ENCODE measurements around the gene ADGRL1. TPM values are rescaled to one million over a fixed set of nuclear protein-coding genes. Genes with fewer than 3 reads are reported as not detected.
"Not testable (repeated sequence)": the region's sequence is repeated elsewhere in the genome, so short reads cannot be mapped to it uniquely, and the experiment has no call there.

The ADGRL1 gene
- total RNA-seq, 1 donor from 2014 or later = 62.4 TPM

DNA sequence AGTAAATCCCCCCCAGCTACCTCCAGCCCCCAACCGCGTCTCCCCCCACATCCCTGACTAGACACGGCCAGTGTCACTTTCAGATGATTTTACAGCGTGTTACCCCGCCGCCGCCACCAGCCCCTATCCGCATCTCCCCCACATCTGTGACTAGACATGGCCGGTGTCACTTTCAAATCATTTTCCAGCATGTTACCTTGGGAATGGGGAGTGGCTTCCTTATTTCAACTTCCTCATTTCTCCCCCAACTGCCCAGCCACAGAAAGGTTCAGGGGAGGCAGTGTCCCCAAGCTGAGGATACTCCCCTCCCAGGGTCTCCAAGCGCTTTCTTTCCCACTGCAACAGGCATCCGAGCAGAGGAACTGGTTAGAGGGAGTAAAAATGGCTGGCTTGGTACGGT, 18.4 kb downstream of the ADGRL1 start:
- Mint-ChIP-seq H3K36me3 (no peaks in the 10 kb centered on the region), H3K9me3 (no peaks in the 10 kb centered on the region), H3K27me3 (no peaks in the 10 kb centered on the region), H3K4me3 (no peak overlapping the region), H3K4me1 (ENCODE audit: unreplicated experiment) (peaks cover 11% of the 10 kb centered on the region), H3K27ac (no peak overlapping the region)
- no peak for TF ChIP-seq CTCF (conservative IDR thresholded peaks at IDR 0.05)
- DNase-seq (ENCODE audit: extremely low spot score, unreplicated experiment) = no peak

GRCh38 chr19:14186684-14187083, 19.3 kb downstream of the ADGRL1 start:
- not testable (repeated sequence) for H3K36me3 Mint-ChIP-seq; H3K4me3 Mint-ChIP-seq; DNase-seq (ENCODE audit: extremely low spot score, unreplicated experiment); H3K27ac Mint-ChIP-seq; H3K9me3 Mint-ChIP-seq; H3K27me3 Mint-ChIP-seq
- H3K4me1 Mint-ChIP-seq (ENCODE audit: unreplicated experiment) = peaks cover 11% of the 10 kb centered on the region

DNA sequence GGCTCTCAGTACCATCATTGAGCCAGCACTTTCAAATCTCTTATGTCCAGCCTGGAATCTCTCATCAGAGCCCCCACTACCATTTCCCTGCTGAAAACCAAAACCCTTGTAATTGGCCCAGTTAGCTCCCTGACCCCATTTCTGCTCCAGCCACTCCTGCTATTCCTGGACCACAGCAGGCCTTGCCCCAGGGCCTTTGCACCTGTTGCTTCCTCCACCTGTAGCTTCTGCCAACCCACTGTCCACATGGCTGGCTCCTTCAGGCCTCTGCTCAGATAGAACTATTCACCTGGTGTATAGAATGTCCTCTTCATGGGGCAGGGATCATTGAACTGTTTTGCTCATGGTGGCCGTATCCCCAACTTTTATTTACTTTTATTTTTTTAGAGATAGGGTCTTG, 20.3 kb downstream of the ADGRL1 start:
- not testable (repeated sequence) for H3K4me3 Mint-ChIP-seq; H3K4me1 Mint-ChIP-seq (ENCODE audit: unreplicated experiment); H3K27ac Mint-ChIP-seq; H3K27me3 Mint-ChIP-seq; DNase-seq (ENCODE audit: extremely low spot score, unreplicated experiment); H3K9me3 Mint-ChIP-seq; H3K36me3 Mint-ChIP-seq

GRCh38 chr19:14185158-14185557, 20.8 kb downstream of the ADGRL1 start:
- TF ChIP-seq CTCF (conservative IDR thresholded peaks at IDR 0.05) = no peak
- no peak overlapping the region for H3K27ac Mint-ChIP-seq

GRCh38 chr19:14183741-14184350, 22.1 kb downstream of the ADGRL1 start:
- Mint-ChIP-seq H3K4me1 (ENCODE audit: unreplicated experiment) (no peaks in the 10 kb centered on the region), H3K27me3 (no peaks in the 10 kb centered on the region), H3K36me3 (no peaks in the 10 kb centered on the region), H3K4me3 (no peak overlapping the region), H3K27ac (no peak overlapping the region), H3K9me3 (no peaks in the 10 kb centered on the region)
- DNase-seq (ENCODE audit: extremely low spot score, unreplicated experiment) = no peak
- no peak for TF ChIP-seq CTCF (conservative IDR thresholded peaks at IDR 0.05)

More at GRCh38 chr19:14185158-14185557, 20.8 kb downstream of the ADGRL1 start:
- no peak for DNase-seq (ENCODE audit: extremely low spot score, unreplicated experiment)
- H3K27me3 Mint-ChIP-seq = no peaks in the 10 kb centered on the region
- no peaks in the 10 kb centered on the region for H3K36me3 Mint-ChIP-seq
- H3K9me3 Mint-ChIP-seq = no peaks in the 10 kb centered on the region
- no peak overlapping the region for H3K4me3 Mint-ChIP-seq
- no peaks in the 10 kb centered on the region for H3K4me1 Mint-ChIP-seq (ENCODE audit: unreplicated experiment)

DNA sequence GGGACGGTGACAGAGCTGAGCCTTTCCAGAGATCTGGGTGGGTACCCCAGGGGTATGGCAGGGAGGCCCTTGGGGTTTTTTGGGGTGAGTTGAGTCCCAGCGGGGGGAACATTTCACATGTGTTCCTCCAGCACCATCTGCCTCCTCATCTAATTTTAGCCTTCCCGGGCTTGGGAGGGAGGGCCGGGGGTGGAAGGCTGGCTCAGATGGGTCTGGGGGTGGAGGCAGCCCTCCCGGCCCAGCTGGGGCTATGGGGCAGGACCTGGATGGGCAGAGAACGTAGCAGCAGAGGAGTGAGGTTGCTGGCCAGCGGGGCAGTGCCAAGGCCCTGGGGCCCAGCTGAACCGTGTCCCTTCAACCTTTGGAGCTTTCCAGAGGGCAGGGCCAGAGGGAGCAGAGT, 23.5 kb downstream of the ADGRL1 start:
- no peaks in the 10 kb centered on the region for H3K27me3 Mint-ChIP-seq
- TF ChIP-seq CTCF (conservative IDR thresholded peaks at IDR 0.05) = no peak
- no peak for DNase-seq (ENCODE audit: extremely low spot score, unreplicated experiment)
- H3K27ac Mint-ChIP-seq = no peak overlapping the region
- H3K4me1 Mint-ChIP-seq (ENCODE audit: unreplicated experiment) = no peaks in the 10 kb centered on the region
- H3K36me3 Mint-ChIP-seq = no peaks in the 10 kb centered on the region
- H3K9me3 Mint-ChIP-seq = no peaks in the 10 kb centered on the region
- H3K4me3 Mint-ChIP-seq = no peak overlapping the region

DNA sequence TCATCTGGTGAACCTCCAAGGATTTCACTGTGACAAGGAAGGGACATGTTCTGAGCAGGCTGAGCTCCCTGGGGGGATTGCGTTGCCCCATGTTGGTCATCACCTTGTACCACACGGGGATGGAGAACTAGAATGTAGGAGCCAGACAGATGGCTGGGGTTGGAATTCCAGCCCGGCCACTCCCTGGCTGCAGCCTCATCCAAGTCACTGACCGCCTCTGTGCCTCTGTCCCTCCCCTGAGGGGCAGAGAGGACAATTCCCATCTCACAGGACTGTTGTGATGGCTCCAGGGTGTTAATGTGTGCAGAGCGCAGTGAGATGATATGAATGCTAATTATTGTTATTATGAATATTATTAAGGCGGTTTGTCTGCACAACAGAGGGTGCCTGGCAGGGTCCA, 24.1 kb downstream of the ADGRL1 start:
- no peaks in the 10 kb centered on the region for H3K9me3 Mint-ChIP-seq
- H3K4me3 Mint-ChIP-seq = no peak overlapping the region
- no peaks in the 10 kb centered on the region for H3K27me3 Mint-ChIP-seq
- H3K36me3 Mint-ChIP-seq = no peaks in the 10 kb centered on the region
- H3K27ac Mint-ChIP-seq = no peak overlapping the region
- H3K4me1 Mint-ChIP-seq (ENCODE audit: unreplicated experiment) = no peaks in the 10 kb centered on the region
- TF ChIP-seq CTCF (conservative IDR thresholded peaks at IDR 0.05) = no peak
- no peak for DNase-seq (ENCODE audit: extremely low spot score, unreplicated experiment)

- H3K27ac Mint-ChIP-seq; H3K9me3 Mint-ChIP-seq; H3K4me3 Mint-ChIP-seq; H3K4me1 Mint-ChIP-seq (ENCODE audit: unreplicated experiment); H3K27me3 Mint-ChIP-seq; DNase-seq (ENCODE audit: extremely low spot score, unreplicated experiment); H3K36me3 Mint-ChIP-seq: not testable (repeated sequence)
Measured at GRCh38 chr19:14181199-14181598, 24.8 kb downstream of the ADGRL1 start.

Data from type B pancreatic cell (in vitro differentiated cells).